Tibial nerve (tissue), 4 donors: Measurements from ENCODE around the gene MEPCE.
"Not testable (repeated sequence)": the region's sequence is repeated elsewhere in the genome, so short reads cannot be mapped to it uniquely, and the experiment has no call there.

ENCODE experiments used
- EP300 ChIP-seq, 2 donors: sonication (generic); formaldehyde crosslinking; IDR thresholded peaks; one replicate each; pipeline ENCODE4 v1.6.1; 2017; ENCODE audit warnings: antibody characterized with exemption in 2 of 2, mild to moderate bottlenecking in 1 of 2
- POLR2A ChIP-seq, 2 donors: fragments of 450-650 bp; IDR thresholded peaks; one replicate each; pipeline ENCODE4 v1.6.1; 2017; ENCODE audit warnings: antibody characterized with exemption in 2 of 2, mild to moderate bottlenecking in 2 of 2, moderate library complexity in 2 of 2
- TF ChIP-seq, protein P1 (sequence below), 5 experiments: fragments of 200-600 bp in 3 of 5; fragments of 450-650 bp in 2 of 5; sonication (generic) in 3 of 5; IDR thresholded peaks; one replicate each; pipeline ENCODE4 v1.5.1; 2016 to 2019; ENCODE audit warnings: antibody characterized with exemption in 5 of 5, mild to moderate bottlenecking in 3 of 5, moderate library complexity in 2 of 5

DNA sequence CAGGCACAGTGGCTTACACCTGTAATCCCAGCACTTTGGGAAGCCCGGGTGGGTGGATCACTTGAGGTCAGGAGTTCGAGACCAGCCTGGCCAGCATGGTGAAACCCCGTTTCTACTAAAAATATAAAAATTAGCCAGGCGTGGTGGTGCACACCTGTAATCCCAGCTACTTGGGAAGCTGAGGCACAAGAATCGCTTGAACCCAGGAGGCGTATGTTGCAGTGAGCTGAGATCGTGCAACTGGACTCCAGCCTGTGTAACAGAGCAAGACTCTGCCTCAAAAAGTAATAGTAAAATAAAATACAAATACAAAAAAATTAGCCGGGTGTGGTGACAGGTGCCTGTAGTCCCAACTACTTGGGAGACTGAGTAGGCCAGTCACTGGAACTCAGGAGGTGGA lies 9.1 kb downstream of the MEPCE start:
- TF ChIP-seq, protein P1, sequence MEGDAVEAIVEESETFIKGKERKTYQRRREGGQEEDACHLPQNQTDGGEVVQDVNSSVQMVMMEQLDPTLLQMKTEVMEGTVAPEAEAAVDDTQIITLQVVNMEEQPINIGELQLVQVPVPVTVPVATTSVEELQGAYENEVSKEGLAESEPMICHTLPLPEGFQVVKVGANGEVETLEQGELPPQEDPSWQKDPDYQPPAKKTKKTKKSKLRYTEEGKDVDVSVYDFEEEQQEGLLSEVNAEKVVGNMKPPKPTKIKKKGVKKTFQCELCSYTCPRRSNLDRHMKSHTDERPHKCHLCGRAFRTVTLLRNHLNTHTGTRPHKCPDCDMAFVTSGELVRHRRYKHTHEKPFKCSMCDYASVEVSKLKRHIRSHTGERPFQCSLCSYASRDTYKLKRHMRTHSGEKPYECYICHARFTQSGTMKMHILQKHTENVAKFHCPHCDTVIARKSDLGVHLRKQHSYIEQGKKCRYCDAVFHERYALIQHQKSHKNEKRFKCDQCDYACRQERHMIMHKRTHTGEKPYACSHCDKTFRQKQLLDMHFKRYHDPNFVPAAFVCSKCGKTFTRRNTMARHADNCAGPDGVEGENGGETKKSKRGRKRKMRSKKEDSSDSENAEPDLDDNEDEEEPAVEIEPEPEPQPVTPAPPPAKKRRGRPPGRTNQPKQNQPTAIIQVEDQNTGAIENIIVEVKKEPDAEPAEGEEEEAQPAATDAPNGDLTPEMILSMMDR (IDR thresholded peaks at IDR 0.05) = not testable (repeated sequence)
- not testable (repeated sequence) for TF ChIP-seq POLR2A, EP300 (IDR thresholded peaks at IDR 0.05)
